ENCODE results near the gene DNMT3L.
"Not testable (repeated sequence)": the region's sequence is repeated elsewhere in the genome, so short reads cannot be mapped to it uniquely, and the experiment has no call there.

Gene DNMT3L

DNA sequence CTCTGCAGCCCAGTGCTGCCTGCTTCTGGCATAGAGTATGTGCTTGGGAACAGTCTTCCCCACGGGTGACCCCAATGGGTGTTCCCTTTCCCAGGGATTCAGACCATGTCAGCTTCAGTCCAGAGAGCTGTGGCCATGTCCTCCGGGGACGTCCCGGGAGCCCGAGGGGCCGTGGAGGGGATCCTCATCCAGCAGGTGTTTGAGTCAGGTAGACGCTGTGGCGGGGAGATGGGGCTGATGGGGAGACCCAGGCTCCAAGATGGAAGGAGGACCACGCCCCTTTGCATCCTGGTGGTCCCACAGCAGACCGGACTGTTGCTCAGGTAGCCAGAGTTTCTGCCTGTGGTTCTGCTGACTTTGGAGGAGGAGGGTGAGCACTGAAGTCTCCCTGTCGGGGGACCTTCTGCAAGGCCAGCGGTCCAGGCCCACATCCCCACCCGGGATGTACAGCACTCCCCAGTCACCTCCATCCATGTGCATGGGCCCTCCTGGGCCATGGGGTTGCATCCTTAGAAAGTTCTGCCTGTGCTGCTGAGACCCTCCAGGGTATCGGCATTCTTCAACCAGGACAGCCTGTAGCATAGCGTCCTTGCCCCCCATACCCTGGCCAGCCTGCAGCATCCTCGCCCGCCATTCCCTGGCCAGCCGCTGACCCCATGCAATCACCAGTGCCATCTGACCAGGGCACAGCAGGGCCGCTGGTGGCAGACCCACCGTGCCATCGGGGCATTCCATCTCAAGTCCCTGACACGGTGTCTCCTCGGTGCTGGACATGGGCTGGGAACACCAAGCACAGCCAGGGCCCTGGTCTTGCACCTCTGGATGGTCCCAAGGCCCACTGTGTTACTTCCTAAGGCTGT is 26.8 kb upstream of the DNMT3L start:
- Mint-ChIP-seq H3K4me1 (peaks cover 11% of the 10 kb centered on the region), H3K36me3 (ENCODE audit: low read depth) (no peaks in the 10 kb centered on the region), H3K9me3 (no peaks in the 10 kb centered on the region), H3K27ac (no peak overlapping the region), H3K27me3 (ENCODE audit: low read depth, poor library complexity) (peaks cover 54% of the 10 kb centered on the region), H3K4me3 (no peak overlapping the region)
- no peak for DNase-seq
- TF ChIP-seq, protein P1, sequence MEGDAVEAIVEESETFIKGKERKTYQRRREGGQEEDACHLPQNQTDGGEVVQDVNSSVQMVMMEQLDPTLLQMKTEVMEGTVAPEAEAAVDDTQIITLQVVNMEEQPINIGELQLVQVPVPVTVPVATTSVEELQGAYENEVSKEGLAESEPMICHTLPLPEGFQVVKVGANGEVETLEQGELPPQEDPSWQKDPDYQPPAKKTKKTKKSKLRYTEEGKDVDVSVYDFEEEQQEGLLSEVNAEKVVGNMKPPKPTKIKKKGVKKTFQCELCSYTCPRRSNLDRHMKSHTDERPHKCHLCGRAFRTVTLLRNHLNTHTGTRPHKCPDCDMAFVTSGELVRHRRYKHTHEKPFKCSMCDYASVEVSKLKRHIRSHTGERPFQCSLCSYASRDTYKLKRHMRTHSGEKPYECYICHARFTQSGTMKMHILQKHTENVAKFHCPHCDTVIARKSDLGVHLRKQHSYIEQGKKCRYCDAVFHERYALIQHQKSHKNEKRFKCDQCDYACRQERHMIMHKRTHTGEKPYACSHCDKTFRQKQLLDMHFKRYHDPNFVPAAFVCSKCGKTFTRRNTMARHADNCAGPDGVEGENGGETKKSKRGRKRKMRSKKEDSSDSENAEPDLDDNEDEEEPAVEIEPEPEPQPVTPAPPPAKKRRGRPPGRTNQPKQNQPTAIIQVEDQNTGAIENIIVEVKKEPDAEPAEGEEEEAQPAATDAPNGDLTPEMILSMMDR (IDR thresholded peaks at IDR 0.05): no peak

DNA sequence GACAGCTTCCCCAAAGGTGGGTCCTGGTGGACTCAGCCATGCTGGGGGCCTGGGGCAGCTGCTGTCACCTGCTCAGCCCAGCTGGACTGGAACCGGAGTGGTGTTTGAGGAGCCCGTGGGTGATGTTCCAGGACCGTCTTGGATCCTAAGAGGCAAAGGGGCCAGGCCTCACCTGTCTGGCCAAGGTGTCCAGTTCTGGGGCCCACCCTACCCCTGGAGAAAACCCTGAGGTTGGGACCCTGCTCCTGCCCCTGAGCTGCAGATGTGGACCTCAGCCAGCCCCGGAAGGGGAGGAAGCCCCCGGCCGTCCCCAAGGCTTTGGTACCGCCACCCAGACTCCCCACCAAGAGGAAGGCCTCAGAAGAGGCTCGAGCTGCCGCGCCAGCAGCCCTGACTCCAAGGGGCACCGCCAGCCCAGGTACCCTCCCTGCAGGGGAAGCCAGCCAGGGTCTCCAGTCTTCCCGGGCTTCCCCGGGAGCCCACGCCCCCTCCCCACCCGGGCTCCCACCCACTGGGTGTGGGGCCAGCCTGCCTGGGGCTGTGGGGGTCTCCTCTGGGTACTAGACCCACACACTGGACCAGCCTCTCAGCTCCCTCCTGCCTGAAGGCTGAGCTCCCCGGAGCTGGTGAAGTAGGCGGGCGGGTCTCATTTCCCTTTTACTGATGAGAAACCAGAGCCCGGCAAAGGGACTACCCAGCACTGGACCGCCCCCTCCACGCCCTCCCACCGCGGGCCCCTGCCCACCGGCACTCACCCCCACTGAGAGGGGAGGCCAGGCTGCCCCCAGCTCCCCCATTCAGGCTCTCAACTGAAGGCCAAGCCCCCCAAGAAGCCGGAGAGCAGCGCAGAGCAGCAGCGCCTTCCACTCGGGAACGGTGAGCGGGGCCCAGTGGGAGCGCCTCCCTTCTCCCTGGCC is 25.3 kb upstream of the DNMT3L start:
- Mint-ChIP-seq H3K27me3 (ENCODE audit: low read depth, poor library complexity) (peaks cover 64% of the 10 kb centered on the region), H3K4me1 (peaks cover 20% of the 10 kb centered on the region)

DNA sequence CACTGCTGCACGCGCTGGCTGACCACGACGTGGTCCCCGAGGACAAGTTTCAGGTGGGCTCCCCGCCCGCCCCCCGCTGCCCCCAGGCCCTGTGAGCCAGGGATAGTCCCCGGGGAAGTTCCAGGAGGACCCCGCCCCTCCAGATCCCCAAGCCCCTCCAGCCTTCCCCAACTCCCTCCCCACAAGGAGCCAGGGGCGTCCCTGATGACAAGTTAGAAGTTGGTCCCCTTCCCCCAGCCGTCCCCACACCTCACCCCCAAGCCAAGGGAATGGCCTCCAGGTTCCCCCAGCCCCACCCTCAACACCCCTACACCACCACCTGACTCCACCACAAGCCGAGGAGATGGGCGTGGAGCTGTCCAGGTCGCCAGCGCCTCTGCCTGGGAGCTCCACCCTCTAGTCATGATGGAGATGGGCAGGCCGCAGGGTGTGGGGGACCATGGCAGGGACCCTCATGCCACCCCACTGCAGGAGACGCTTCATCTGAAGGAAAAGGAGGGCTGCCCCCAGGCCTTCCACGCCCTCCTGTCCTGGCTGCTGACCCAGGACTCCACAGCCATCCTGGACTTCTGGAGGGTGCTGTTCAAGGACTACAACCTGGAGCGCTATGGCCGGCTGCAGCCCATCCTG is 24.5 kb upstream of the DNMT3L start:
- H3K27me3 Mint-ChIP-seq (ENCODE audit: low read depth, poor library complexity): peaks cover 64% of the 10 kb centered on the region
- DNase-seq: no peak
- peaks cover 20% of the 10 kb centered on the region for H3K4me1 Mint-ChIP-seq
- H3K27ac Mint-ChIP-seq: no peak overlapping the region
- no peak overlapping the region for H3K4me3 Mint-ChIP-seq
- TF ChIP-seq, protein P1 (IDR thresholded peaks at IDR 0.05): no peak
- no peaks in the 10 kb centered on the region for H3K36me3 Mint-ChIP-seq (ENCODE audit: low read depth)
- H3K9me3 Mint-ChIP-seq: no peaks in the 10 kb centered on the region

More for the DNA sequence above, 25.3 kb upstream of the DNMT3L start:
- Mint-ChIP-seq H3K36me3 (ENCODE audit: low read depth) (no peaks in the 10 kb centered on the region), H3K9me3 (no peaks in the 10 kb centered on the region), H3K4me3 (no peak overlapping the region), H3K27ac (no peak overlapping the region)
- DNase-seq: no peak
- TF ChIP-seq, protein P1 (IDR thresholded peaks at IDR 0.05): no peak

DNA sequence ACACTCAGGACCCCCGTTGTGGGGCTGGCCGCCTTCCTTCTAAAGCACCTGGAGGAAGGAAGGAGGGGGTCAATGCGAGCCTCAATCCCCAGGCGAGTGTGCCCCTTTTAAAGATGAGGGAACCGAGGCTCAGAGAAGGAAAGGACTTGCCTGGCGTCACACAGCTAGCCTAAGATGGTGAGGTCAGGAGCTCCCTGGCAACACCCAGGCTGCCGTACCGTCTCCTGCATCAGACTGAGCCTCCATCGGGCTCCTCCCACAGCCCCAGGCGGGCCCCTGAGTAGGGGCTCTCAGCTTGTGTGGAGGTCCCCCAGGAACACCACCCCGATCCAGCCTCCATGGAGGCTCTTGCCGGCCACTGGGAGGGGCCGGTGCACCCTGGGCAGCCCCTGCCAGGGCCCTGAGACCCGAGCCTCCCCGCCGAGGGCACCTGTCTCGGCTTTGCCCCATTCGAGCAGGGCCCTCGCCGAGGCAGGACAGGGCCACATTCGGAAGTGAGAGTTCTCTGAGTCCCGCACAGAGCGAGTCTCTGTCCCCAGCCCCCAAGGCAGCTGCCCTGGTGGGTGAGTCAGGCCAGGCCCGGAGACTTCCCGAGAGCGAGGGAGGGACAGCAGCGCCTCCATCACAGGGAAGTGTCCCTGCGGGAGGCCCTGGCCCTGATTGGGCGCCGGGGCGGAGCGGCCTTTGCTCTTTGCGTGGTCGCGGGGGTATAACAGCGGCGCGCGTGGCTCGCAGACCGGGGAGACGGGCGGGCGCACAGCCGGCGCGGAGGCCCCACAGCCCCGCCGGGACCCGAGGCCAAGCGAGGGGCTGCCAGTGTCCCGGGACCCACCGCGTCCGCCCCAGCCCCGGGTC is 23.7 kb upstream of the DNMT3L start, which contains the start of gene AIRE:
Gene AIRE, plus strand, starts transcription at position 739 of the 855 bp plus-strand sequence. CDS start 131 bp downstream, outside the sequence.
- TF ChIP-seq, protein P1 (IDR thresholded peaks at IDR 0.05): no peak
- Mint-ChIP-seq H3K4me1 (peaks cover 20% of the 10 kb centered on the region), H3K27me3 (ENCODE audit: low read depth, poor library complexity) (peaks cover 61% of the 10 kb centered on the region), H3K36me3 (ENCODE audit: low read depth) (no peaks in the 10 kb centered on the region), H3K4me3 (no peak within 1 kb of the TSS), H3K27ac (no peak within 1 kb of the TSS), H3K9me3 (no peaks in the 10 kb centered on the region)
- peak; percentile 53 for DNase-seq

DNA sequence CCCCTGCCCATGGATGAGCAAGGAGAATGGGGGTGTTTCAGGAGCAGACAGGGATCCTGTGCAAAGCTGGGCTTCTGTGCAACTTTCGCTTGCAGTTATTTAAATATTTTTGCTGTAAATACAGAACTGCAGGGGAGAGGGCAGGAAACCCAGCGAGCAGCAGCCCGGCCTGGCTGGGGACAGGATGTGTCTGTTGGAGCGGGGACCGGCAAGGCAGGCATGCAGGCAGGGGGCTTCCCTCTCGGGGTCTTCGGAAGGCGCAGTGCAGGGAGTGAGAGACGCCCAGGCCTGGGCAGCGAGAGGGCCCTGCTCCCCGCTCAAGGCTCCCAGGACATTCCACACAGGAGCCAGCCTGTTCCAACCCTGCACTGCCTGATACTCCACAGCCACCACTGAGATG is 22.3 kb upstream of the DNMT3L start:
- no peaks in the 10 kb centered on the region for H3K36me3 Mint-ChIP-seq (ENCODE audit: low read depth)
- no peak for DNase-seq
- H3K4me1 Mint-ChIP-seq: peaks cover 24% of the 10 kb centered on the region
- H3K4me3 Mint-ChIP-seq: no peak overlapping the region
- TF ChIP-seq, protein P1 (IDR thresholded peaks at IDR 0.05): no peak
- no peaks in the 10 kb centered on the region for H3K9me3 Mint-ChIP-seq
- H3K27ac Mint-ChIP-seq: no peak overlapping the region
- H3K27me3 Mint-ChIP-seq (ENCODE audit: low read depth, poor library complexity): peaks cover 59% of the 10 kb centered on the region

DNA sequence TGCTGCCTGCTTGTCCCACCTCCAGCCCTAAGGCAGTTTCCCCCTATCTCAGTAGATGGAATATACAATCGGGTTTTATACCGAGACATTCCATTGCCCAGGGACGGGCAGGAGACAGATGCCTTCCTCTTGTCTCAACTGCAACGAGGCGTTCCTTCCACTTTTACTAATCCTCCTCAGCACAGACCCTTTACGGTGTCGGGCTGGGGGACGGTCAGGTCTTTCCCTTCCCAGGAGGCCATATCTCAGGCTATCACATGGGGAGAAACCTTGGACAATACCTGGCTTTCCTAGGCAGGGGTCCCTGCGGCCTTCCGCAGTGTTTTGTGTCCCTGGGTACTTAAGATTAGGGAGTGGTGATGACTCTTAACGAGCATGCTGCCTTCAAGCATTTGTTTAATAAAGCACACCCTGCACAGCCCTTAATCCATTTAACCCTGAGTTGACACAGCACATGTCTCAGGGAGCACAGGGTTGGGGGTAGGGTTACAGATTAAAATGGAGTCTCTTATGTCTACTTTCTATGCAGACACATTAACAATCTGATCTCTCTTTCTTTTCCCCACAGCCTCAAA is 21.6 kb upstream of the DNMT3L start:
- not testable (repeated sequence) for H3K27ac Mint-ChIP-seq; H3K36me3 Mint-ChIP-seq (ENCODE audit: low read depth); H3K4me3 Mint-ChIP-seq; DNase-seq; H3K9me3 Mint-ChIP-seq
- Mint-ChIP-seq H3K27me3 (ENCODE audit: low read depth, poor library complexity) (peaks cover 54% of the 10 kb centered on the region), H3K4me1 (peaks cover 24% of the 10 kb centered on the region)
